Measurements from ENCODE around the gene RTKN.
"Not testable (repeated sequence)": the region's sequence is repeated elsewhere in the genome, so short reads cannot be mapped to it uniquely, and the experiment has no call there.

RTKN gene

DNA sequence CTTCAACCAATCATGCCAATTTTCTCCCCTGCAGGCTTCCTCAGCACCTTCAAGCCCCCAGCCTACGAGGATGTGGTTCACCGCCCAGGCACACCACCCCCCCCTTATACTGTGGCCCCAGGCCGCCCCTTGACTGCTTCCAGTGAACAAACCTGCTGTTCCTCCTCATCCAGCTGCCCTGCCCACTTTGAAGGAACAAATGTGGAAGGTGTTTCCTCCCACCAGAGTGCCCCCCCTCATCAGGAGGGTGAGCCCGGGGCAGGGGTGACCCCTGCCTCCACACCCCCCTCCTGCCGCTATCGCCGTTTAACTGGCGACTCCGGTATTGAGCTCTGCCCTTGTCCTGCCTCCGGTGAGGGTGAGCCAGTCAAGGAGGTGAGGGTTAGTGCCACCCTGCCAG, 18.4 kb upstream of the RTKN start:
- not testable (repeated sequence) for FAIRE-seq

DNA sequence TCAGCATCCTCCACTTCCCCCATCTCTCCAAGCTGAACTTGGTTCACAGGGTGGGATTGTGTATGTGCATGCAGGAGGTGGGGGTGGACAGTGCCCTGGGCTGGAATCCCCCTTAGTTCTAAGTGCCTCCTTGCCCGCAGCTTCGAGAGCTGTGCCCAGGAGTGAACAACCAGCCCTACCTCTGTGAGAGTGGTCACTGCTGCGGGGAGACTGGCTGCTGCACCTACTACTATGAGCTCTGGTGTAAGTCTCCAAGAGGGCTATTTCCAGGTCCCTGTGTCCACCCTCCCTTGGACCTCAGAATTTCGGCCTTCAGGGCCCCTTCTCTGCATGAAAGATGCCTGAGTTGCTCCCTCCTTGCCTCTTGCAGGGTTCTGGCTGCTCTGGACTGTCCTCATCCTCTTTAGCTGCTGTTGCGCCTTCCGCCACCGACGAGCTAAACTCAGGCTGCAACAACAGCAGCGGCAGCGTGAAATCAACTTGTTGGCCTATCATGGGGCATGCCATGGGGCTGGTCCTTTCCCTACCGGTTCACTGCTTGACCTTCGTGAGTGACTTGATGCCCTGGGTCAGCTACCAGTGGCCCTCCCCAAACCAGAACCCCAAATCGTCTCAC, 17.9 kb upstream of the RTKN start:
- not testable (repeated sequence) for FAIRE-seq

DNA sequence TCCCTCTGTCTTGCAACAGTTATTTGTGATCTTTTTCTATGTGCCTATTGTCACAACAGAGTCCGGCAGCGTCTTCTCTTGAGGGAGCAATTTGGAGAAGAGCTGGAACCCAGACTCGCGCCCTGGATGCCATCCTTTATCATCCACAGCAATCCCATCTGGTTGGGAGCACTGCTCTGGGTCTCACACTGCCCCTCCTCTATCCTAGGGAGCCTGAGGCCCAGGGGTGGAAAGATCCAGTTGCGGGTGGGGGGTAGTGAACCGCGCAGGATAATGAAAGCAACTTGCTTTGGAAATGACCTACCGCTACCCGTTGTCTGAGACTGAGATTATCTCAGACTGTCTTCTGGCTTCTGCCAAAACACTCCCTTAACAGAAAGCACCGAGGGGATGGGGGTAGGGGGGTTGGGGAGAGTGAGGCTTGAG, 17.2 kb upstream of the RTKN start:
- no peak for FAIRE-seq

DNA sequence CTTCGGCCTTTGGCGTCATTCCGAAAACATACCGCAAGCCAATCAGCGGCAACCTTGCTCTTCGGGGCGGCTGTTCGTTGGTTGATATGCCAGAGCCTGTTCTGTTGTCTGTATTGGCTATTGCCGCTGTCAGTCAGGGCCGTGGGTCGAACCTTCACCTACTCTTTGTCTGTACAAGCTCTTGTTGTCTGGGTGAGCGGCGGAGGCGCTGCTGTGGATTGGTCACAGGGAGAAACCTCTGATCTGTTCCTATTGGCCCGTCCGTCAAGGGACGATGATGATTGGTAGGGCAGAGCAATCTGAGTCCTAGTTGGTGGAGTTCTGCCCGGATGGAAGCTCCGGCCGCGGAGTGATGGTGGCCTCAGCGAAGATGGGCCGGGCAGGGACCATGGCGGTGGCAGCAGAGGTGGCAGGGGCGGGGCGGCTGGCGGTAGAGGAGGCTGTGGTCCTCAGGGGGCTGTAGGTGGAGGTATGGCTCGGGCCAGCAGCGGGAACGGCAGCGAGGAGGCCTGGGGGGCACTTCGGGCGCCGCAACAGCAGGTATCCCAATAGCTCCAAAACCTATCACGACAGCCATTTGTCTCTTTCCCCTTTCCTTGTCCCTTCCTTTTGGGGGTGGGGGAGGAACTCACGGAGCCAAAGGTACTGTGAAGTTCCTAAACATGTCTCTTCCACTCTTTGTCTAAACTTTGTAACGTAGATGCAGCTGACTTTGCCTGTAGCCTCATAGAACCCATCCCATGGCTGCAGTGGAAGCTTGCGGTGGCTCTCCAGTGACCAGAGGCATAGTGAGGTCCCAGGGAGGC, 16.6 kb upstream of the RTKN start, which contains the start of gene WBP1:
Gene WBP1 (plus strand): TSS at position 307 of the 806 bp plus-strand sequence. CDS start 165 bp downstream, at position 472.
- peak; percentile 99 for FAIRE-seq

DNA sequence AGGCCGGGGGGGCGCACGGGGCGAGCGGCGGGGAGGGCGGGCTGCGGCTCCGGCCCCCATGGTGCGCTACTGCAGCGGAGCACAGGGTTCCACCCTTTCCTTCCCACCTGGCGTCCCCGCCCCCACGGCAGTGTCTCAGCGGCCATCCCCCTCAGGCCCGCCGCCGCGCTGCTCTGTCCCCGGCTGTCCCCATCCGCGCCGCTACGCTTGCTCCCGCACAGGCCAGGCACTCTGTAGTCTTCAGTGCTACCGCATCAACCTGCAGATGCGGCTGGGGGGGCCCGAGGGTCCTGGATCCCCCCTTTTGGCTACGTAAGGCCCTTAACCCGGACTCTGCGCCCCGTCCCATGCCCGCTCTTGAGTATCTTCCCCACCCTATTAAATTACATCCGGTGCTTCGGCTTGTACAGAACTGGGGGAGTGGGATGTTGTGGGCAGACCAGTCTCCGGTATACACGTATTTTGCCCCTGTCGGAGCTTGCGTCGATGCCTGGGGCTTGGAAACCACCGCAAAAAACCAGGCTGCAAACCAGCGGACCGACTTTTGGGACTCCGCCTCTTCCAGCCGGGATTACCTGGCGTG, 15.9 kb upstream of the RTKN start:
- no peak for FAIRE-seq

DNA sequence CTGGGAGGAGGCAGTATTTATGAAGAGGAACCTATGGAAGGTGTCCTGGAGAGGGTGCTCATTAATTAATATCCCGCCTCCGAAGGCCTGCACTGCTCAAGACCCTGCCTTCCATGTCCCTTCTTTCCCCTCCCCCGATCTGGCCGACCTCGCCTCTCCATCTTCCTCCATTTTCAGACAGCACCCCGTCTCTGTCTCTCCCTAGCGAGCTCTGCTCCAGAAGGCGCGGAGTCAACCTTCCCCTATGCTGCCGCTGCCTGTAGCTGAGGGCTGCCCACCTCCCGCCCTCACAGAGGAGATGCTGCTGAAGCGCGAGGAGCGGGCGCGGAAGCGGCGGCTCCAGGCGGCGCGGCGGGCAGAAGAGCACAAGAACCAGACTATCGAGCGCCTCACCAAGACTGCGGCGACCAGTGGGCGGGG, 15.4 kb upstream of the RTKN start:
- no peak for FAIRE-seq

DNA sequence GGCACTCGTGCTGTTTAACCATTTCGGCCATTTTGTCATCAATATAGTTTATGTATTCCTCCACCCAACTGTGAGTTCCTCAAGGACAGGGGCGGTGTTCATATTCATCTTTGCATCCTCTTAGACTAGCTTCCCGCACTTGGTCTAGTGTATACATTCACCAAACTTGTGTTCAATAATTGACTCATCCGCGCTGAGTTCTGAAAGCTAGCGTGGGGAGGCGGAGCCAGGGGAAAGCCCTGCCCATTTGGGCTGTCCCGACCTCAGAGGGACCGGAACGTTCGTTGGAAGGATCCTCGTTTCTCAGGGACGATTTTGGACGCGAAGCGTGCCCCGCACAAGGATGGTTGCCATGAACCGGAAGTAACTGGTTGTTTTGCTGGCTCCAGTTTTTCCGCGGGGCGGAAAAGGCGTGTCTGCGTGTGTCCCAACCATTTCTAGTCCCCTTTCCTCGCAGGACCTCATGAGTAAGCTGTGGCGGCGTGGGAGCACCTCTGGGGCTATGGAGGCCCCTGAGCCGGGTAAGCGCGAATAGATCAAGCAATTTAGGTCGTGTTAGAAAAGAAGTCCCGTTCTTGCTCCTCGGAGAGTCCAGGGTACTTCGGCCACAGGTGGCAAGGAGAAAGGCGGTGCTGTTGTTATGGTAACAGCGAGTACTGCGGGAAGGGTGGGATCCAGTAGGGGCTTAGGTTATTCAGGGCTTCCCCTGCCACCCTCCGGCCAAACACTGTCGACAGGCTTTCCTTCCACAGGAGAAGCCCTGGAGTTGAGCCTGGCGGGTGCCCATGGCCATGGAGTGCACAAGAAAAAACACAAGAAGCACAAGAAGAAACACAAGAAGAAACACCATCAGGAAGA, 13.1 kb upstream of the RTKN start, which contains the start of gene INO80B:
Gene INO80B (plus strand): TSS at position 434 of the 858 bp plus-strand sequence. CDS start 30 bp downstream, at position 464.
- peak; percentile 93 for FAIRE-seq

DNA sequence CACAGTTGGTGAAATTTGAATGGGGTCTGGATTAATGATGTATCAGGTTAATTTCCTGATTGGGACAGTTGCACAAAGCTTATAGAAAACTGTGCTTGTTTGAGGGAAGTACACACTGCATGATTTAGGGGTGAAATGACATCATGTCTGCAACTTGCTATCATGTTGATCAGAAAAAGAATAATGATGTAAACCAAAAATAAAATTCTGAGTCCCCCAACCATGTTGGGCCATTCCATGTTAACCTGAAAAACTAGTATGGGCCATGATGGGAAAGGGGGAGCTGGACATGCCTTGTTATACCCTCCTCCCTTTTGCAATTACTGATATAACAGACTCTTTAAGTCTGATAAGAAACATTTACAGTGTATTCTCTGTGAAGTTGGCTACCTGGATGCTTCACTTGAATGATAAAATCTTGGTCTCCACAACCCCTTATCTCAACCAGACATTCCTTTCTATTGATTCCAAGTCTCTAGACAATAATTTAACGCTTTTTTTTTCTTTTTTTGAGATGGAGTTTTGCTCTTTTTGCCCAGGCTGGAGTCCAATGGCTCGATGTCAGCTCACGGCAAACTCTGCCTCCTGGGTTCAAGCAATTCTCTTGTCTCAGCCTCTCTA, 8.9 kb upstream of the RTKN start:
- no peak for FAIRE-seq

DNA sequence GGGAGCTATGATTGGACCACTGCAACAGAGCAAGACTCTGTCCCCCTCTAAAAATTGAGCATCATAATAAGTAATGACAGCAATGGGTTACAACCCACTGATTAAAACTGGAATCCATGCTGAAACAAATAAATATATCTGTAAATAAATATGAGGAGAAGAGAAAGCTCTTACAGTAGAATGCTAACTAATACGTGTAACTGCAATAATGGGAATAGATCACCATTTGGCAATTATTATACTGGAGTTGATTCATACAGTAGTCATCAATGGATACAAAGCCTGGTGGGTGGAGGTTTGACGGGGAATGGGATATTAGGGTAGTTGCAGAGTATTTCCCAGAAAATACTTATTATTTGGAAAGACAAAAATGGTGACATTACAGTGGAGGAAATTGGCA, 7.0 kb upstream of the RTKN start:
- no peak for FAIRE-seq

DNA sequence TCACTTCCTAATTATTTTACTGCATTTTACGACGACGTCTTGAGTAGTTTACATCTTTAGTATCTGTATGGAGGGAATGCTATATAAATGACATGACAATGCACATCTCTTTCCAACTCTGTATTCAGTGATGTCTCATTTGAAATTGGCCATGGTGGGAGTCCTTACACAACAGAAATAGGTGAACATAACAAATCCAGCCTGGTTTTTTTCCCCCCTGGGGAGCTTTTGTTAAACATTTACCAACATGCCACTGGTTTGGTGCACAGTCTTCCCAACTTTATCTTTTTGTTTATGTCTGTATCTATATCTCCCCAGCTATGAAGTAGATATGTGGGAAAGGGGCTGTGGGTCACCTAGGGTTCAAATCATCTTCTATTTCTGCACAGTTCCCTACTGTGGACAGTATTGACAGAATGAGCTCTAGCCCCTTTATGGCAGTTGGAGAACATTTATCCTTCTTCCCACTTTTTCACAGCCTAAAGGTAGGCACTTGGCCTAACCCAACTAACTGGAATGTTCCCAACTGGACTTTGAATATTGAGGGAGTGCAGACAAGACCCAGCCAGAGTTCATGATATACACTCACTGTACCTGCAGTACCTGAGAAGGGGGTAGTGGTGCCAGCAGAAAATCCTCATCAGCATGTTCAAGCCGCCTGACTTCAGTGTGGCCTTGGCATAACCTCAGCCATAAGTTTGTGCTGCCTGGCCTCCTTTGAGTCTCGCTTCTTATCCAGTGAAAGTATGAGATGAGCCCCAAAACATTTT, 5.7 kb upstream of the RTKN start:
- FAIRE-seq, result no peak

DNA sequence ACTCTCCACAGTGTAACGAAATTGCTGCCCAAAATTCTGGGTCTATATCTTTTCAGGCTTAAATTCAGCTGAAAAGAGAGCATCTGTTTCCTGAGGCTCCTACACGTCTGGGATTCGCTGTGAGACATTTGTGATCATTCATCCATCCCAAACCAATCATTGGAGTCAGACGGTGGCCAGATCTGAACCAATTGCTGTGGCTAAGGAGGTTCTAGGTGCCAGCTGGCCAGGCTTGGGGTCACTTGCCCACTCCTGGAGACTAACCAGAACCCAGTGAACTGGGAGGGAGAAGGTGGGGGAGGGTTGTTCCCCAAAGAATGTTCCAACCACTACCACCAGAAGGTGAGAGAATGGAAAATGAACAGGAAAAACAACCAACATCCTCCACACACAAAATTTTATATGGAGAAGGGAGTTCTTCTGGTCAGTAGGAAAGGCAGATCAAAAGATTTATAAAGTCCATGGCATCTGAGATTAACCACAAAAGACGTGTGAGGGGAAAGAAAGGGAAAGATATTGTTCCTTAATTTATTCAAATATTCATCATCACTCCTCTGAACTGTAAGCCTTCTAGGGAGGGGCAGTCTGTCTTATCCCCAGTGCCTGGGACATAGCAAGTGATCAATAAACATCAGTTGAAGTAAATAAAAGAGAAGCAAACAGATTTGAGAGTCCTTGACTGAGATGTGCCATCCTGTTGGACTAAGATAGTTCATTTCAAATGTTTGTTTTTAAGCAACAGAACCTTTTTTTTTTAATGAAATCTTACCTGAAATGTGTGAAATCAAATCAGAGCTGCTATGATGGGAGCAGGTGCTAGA, 3.0 kb upstream of the RTKN start:
- FAIRE-seq, result no peak

DNA sequence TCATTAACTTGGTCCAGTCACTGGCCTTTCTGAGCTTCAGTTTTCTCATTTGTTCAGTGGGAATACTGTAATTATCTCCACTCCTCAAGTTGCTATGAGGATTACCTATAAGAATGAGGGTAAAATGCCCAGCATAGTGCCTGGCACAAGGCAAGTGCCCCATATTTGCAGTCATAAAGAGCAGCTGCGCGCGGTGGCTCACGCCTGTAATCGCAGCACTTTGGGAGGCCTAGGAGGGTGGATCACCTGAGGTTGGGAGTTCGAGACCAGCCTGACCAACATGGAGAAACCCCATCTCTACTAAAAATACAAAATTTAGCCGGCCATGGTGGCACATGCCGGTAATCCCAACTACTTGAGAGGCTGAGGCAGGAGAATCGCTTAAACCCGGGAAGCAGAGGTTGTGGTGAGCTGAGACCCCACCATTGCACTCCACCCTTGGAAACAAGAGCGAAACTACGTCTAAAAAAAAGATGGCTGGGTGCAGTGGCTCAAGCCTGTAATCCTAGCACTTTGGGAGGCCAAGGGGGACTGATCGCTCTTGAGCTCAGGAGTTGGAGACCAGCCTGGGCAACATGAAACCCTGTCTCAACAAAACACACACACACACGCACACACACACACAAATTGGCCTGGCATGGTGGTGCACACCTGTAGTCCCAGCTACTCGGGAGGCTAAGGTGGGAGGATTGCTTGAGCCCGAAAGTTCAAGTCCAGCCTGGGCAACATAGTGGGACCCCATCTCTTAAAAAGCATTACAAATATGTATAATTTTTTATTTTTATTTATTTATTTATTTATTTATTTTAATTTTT, 953 bp upstream of the RTKN start:
- FAIRE-seq, result not testable (repeated sequence)

DNA sequence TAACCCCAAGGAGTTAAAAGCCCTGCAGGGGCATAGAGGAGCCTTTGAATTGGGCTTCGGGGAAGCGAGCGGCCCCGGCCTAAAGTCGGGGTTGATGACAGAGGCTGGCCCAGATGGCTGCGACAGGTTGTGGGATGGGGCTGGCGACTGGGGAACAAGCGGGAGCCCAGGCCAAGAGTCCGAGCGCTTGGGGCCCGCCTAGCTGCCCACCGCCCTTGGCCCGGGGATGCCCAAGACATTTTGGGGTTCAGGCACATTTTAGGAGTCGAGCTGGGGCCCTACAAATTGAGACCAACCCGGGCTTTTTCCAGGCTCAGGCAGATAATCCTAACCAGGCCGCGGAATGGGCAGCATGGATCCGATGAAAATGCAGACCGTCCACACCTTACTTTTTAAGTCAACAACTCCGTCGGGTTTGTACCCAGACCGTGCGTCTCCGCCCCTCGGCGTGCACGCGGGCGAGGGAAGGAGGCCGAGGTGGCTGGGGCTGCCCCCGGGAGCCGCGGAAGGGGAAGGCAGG, 507 bp downstream of the RTKN start:
- FAIRE-seq, result no peak

DNA sequence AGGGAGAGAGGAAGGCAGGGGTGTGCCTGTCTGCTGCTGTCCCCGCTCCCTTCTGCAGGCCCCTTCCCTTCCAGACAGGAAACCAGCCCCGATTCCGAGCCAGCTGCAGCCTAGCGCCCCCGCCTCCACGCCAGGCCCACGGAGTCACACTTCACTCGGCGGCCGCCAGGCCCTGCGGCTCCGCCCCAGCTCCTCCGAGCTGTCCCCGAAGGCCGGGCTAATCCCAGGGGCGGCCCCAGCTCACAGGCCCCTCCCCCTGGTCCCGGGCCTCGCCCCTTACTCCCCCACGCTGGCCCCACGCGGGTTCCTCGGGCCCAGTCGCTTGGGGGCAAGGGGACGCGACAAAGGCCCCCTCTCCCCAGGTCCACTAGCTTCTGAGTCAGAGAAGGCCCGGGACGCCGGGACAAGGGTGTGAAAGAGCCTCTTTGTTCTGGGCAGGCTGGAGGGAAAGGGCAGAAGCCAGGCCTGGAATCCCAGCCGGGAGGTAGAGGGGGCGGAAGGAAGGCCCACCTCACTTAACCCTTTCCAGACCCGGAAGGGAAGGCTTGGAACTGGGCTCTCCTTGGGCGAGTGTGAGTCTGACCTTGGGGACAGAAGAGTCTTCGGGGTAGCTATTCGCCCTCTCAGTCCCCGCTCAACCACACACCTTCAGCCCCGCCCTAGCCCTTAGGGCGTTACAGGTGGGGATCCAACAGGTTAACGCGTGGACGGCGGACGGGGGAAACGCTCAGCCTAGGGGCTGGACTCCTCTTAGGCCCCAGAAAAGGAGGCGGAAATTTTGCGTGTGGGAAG, 1.2 kb downstream of the RTKN start:
- FAIRE-seq, result peak; percentile 46

DNA sequence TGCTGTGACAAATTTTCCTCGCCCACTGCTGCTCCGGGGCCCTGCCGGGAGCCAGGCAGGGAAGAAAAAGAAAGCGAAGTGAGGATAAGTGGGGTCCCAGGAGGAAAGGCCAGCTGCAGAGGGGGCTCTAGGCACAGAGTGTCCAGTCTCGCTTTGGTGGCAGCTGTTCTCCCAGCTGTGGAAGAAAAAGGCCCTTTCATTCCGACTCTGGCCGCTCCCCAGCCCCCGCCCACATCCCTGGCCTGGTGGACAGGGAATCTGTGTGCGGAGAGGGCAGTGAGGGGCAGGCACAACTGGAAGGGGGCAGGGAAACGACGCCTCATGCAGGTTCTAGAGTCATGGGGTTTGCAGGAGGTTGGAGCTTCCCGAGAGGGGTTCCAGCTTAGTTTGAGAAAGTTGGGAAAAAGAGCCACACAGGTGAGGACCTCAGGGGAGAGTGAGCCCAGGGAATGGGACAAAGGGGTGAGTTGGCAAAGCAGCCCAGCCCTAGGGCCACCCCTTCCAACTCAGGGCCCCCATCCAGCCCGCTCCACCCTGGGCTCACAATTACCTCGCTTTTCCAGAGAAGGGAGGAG, 1.8 kb downstream of the RTKN start:
- FAIRE-seq, result no peak

DNA sequence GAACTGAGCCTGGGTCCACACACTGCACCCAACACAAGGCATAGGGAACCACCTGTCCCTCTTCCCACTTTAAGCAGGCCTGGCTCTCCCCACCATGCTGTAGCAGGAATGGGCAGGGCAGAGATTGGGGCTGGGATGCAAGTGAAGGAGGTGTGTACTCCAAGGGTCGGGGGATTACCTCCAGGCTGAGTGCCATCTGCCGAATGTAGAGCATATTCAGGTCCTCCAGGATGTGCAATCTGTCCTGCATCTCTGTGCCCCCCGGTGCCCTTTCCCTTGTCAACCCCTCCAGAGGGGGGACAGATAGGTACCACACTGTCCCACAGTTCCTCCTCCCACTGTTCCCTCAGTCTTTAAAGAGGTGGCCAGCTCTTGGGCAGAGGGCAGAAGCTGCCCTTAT, 2.4 kb downstream of the RTKN start:
- no peak for FAIRE-seq

DNA sequence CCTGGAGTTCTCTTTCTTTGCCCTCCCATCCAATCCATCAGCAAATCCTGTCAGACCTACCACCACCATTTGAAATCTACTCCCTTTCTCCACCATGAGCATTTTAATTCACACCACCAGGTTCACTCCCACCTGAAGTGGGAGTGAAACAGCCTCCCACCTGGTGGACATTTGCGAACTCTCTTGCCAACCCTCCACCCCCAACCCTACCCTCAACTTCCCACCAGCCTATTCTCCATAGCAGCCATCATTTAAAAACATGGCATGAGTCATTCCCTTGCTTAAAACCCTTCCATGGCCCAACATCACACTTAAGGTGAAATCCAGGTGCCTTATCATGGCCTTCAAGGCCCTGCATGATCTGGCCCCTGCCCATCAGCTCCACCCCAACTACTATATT, 3.5 kb downstream of the RTKN start:
- no peak for FAIRE-seq

All from TTC549 (cell line).